Measurements from ENCODE around the gene TMEM80.
"Not testable (repeated sequence)": the region's sequence is repeated elsewhere in the genome, so short reads cannot be mapped to it uniquely, and the experiment has no call there.

- TF ChIP-seq POLR2A, CTCF (IDR thresholded peaks at IDR 0.05): not testable (repeated sequence)
Observed at GRCh38 chr11:653136-653535, 42.5 kb upstream of the TMEM80 start.

All from lower leg skin (tissue), 3 donors.